T-helper 17 cell (primary cell): Measurements from ENCODE around the gene MOSPD2. TPM values are rescaled to one million over a fixed set of nuclear protein-coding genes. Genes with fewer than 3 reads are reported as not detected.

Experiments
- ATAC-seq: fragments of 150-1000 bp; cut with Tn5 transposase; 2 replicates; pipeline ENCODE4 v1.10.0; 2021; ENCODE audit warnings: mild to moderate bottlenecking, moderate library complexity
- DNase-seq, 3 donors: peaks; one replicate each; pipeline versions ENCODE4 v3.0.0 to v3.0.0-alpha.2; 2020 to 2021
- H3K9me3 ChIP-seq: one replicate; pipeline ENCODE4 v1.7.0; 2013; ENCODE audit warnings: low read length, mild to moderate bottlenecking; ENCODE audit not compliant: control insufficient read depth, poor library complexity, severe bottlenecking
- H3K27ac Mint-ChIP-seq: one replicate; pipeline ENCODE4 v1.8.0; 2022; ENCODE audit warnings: mild to moderate bottlenecking, moderate library complexity, mixed read lengths
- H3K27me3 Mint-ChIP-seq: one replicate; pipeline ENCODE4 v1.8.0; 2022; ENCODE audit warnings: mixed read lengths
- H3K36me3 Mint-ChIP-seq: one replicate; pipeline ENCODE4 v1.8.0; 2022; ENCODE audit warnings: low read depth, mixed read lengths
- H3K4me1 Mint-ChIP-seq: one replicate; pipeline ENCODE4 v1.8.0; 2022; ENCODE audit warnings: mild to moderate bottlenecking, mixed read lengths
- H3K4me3 Mint-ChIP-seq: one replicate; pipeline ENCODE4 v1.8.0; 2022; ENCODE audit warnings: mild to moderate bottlenecking, moderate library complexity, mixed read lengths
- total RNA-seq, 4 donors: library from RNA in 2 of 4; stranded (reverse) in 2 of 4; gene quantifications; one replicate each; pipeline ENCODE4 v1.2.3 and lab custom pipeline; 2022 to 2026

Gene MOSPD2
- total RNA-seq = 1 to 10 TPM; 6.2 to 7.4 TPM
- 9.0 to 16.6 reads per million in 2 donors for total RNA-seq (lab: John Stamatoyannopoulos, UW)

- Mint-ChIP-seq H3K27me3 (no peaks in the 10 kb centered on the region), H3K4me1 (peaks cover 3% of the 10 kb centered on the region)
Measured at GRCh38 chrX:14872851-14873675, at the start of gene MOSPD2, which contains the start of gene FANCB. TSS of gene MOSPD2 (plus strand) at chrX:14873421. CDS start at chrX:14873529, 108 bp downstream. TSS of gene FANCB (minus strand) at chrX:14873069. CDS start at chrX:14865510, 7,559 bp downstream.

GRCh38 chrX:14825851-14826250 lies 47.4 kb upstream of the MOSPD2 start:
- no peaks in the 10 kb centered on the region for H3K9me3 ChIP-seq
- Mint-ChIP-seq H3K4me1 (no peaks in the 10 kb centered on the region), H3K4me3 (no peak overlapping the region), H3K36me3 (no peaks in the 10 kb centered on the region), H3K27ac (no peak overlapping the region), H3K27me3 (no peaks in the 10 kb centered on the region)
- ATAC-seq (no peak), DNase-seq (no peak)

More at GRCh38 chrX:14872851-14873675, at the start of gene MOSPD2, which contains the start of gene FANCB:
- peak; percentile 86 to 92 (median 88) for DNase-seq
- H3K9me3 ChIP-seq = no peaks in the 10 kb centered on the region
- Mint-ChIP-seq H3K36me3 (peaks cover 2% of the 10 kb centered on the region), H3K4me3 (peak within 1 kb of the TSS; percentile 91), H3K27ac (peak within 1 kb of the TSS; percentile 77)
- ATAC-seq = peak; percentile 92

GRCh38 chrX:14826319-14826718 lies 46.9 kb upstream of the MOSPD2 start:
- H3K4me3 Mint-ChIP-seq = no peak overlapping the region

GRCh38 chrX:14829643-14830042 lies 43.6 kb upstream of the MOSPD2 start:
- no peak overlapping the region for H3K27ac Mint-ChIP-seq
- DNase-seq (no peak), ATAC-seq (no peak)
- no peaks in the 10 kb centered on the region for H3K4me1 Mint-ChIP-seq
- H3K9me3 ChIP-seq = no peaks in the 10 kb centered on the region
- H3K36me3 Mint-ChIP-seq = peaks cover 4% of the 10 kb centered on the region
- no peak overlapping the region for H3K4me3 Mint-ChIP-seq
- no peaks in the 10 kb centered on the region for H3K27me3 Mint-ChIP-seq

More at GRCh38 chrX:14826319-14826718, 46.9 kb upstream of the MOSPD2 start:
- Mint-ChIP-seq H3K27me3 (no peaks in the 10 kb centered on the region), H3K4me1 (no peaks in the 10 kb centered on the region), H3K27ac (no peak overlapping the region), H3K36me3 (no peaks in the 10 kb centered on the region)
- no peak for DNase-seq
- no peaks in the 10 kb centered on the region for H3K9me3 ChIP-seq
- no peak for ATAC-seq

- no peaks in the 10 kb centered on the region for H3K9me3 ChIP-seq
- H3K4me3 Mint-ChIP-seq = no peak overlapping the region
- no peak for DNase-seq
- ATAC-seq = no peak
- no peaks in the 10 kb centered on the region for H3K27me3 Mint-ChIP-seq
- H3K36me3 Mint-ChIP-seq = peaks cover 5% of the 10 kb centered on the region
- H3K4me1 Mint-ChIP-seq = no peaks in the 10 kb centered on the region
- H3K27ac Mint-ChIP-seq = no peak overlapping the region
Measured at GRCh38 chrX:14832151-14832550, 41.1 kb upstream of the MOSPD2 start.

- Mint-ChIP-seq H3K4me1 (no peaks in the 10 kb centered on the region), H3K27me3 (no peaks in the 10 kb centered on the region), H3K4me3 (no peak overlapping the region), H3K36me3 (peaks cover 5% of the 10 kb centered on the region), H3K27ac (no peak overlapping the region)
- ATAC-seq (no peak), DNase-seq (no peak)
- no peaks in the 10 kb centered on the region for H3K9me3 ChIP-seq
Measured at GRCh38 chrX:14832586-14832985, 40.6 kb upstream of the MOSPD2 start.

- H3K27me3 Mint-ChIP-seq = no peaks in the 10 kb centered on the region
- H3K9me3 ChIP-seq = no peaks in the 10 kb centered on the region
- peaks cover 3% of the 10 kb centered on the region for H3K36me3 Mint-ChIP-seq
- no peak overlapping the region for H3K4me3 Mint-ChIP-seq
- H3K27ac Mint-ChIP-seq = no peak overlapping the region
- ATAC-seq (no peak), DNase-seq (no peak)
- H3K4me1 Mint-ChIP-seq = no peaks in the 10 kb centered on the region
Measured at GRCh38 chrX:14837155-14837554, 36.1 kb upstream of the MOSPD2 start.

- ATAC-seq (no peak), DNase-seq (no peak)
- H3K27me3 Mint-ChIP-seq = no peaks in the 10 kb centered on the region
- no peaks in the 10 kb centered on the region for H3K4me1 Mint-ChIP-seq
- H3K4me3 Mint-ChIP-seq = no peak overlapping the region
- H3K27ac Mint-ChIP-seq = no peak overlapping the region
- H3K9me3 ChIP-seq = no peaks in the 10 kb centered on the region
- no peaks in the 10 kb centered on the region for H3K36me3 Mint-ChIP-seq
Measured at GRCh38 chrX:14843666-14844065, 29.6 kb upstream of the MOSPD2 start.

GRCh38 chrX:14851526-14851925 lies 21.7 kb upstream of the MOSPD2 start:
- peaks cover 2% of the 10 kb centered on the region for H3K4me1 Mint-ChIP-seq
- H3K27me3 Mint-ChIP-seq = no peaks in the 10 kb centered on the region
- no peaks in the 10 kb centered on the region for H3K9me3 ChIP-seq
- H3K4me3 Mint-ChIP-seq = no peak overlapping the region
- DNase-seq (no peak), ATAC-seq (no peak)
- no peak overlapping the region for H3K27ac Mint-ChIP-seq
- peaks cover 3% of the 10 kb centered on the region for H3K36me3 Mint-ChIP-seq

- no peak for ATAC-seq
- no peak for DNase-seq
- H3K27ac Mint-ChIP-seq = no peak overlapping the region
- no peak overlapping the region for H3K4me3 Mint-ChIP-seq
- H3K4me1 Mint-ChIP-seq = peaks cover 3% of the 10 kb centered on the region
- H3K9me3 ChIP-seq = no peaks in the 10 kb centered on the region
- H3K27me3 Mint-ChIP-seq = no peaks in the 10 kb centered on the region
- H3K36me3 Mint-ChIP-seq = no peaks in the 10 kb centered on the region
Measured at GRCh38 chrX:14864631-14865030, 8.6 kb upstream of the MOSPD2 start.

GRCh38 chrX:14865201-14865600 lies 8.0 kb upstream of the MOSPD2 start:
- H3K9me3 ChIP-seq = no peaks in the 10 kb centered on the region
- Mint-ChIP-seq H3K4me3 (no peak overlapping the region), H3K36me3 (no peaks in the 10 kb centered on the region), H3K4me1 (peaks cover 3% of the 10 kb centered on the region), H3K27ac (no peak overlapping the region), H3K27me3 (no peaks in the 10 kb centered on the region)
- ATAC-seq (no peak), DNase-seq (no peak)

GRCh38 chrX:14871767-14872166 lies 1.5 kb upstream of the MOSPD2 start:
- H3K27ac Mint-ChIP-seq = no peak overlapping the region
- no peak for ATAC-seq
- H3K4me1 Mint-ChIP-seq = peaks cover 3% of the 10 kb centered on the region
- peak overlapping the region; percentile 58 for H3K4me3 Mint-ChIP-seq
- peaks cover 2% of the 10 kb centered on the region for H3K36me3 Mint-ChIP-seq
- H3K9me3 ChIP-seq = no peaks in the 10 kb centered on the region
- no peak for DNase-seq
- no peaks in the 10 kb centered on the region for H3K27me3 Mint-ChIP-seq

GRCh38 chrX:14872355-14872754 lies 866 bp upstream of the MOSPD2 start:
- ATAC-seq (no peak), DNase-seq (no peak)
- Mint-ChIP-seq H3K4me1 (peaks cover 3% of the 10 kb centered on the region), H3K27ac (peak overlapping the region; percentile 77), H3K27me3 (no peaks in the 10 kb centered on the region), H3K4me3 (peak overlapping the region; percentile 91), H3K36me3 (peaks cover 2% of the 10 kb centered on the region)
- no peaks in the 10 kb centered on the region for H3K9me3 ChIP-seq

GRCh38 chrX:14873676-14874049 lies 442 bp downstream of the MOSPD2 start:
- Mint-ChIP-seq H3K27ac (peak overlapping the region; percentile 77), H3K27me3 (no peaks in the 10 kb centered on the region), H3K4me3 (peak overlapping the region; percentile 91), H3K4me1 (peaks cover 3% of the 10 kb centered on the region), H3K36me3 (peaks cover 2% of the 10 kb centered on the region)
- no peaks in the 10 kb centered on the region for H3K9me3 ChIP-seq
- no peak for DNase-seq
- no peak for ATAC-seq
